MM.1S (cell line): Measurements from ENCODE around the gene NSD1.

Experiments used
- DNase-seq: peaks from one replicate; pipeline ENCODE4 v3.0.0-alpha.2; 2015
- H2AFZ ChIP-seq: fragments of 300-600 bp; sonication (generic); 2 replicates; pipeline ENCODE4 v1.6.0; 2016; ENCODE audit warnings: antibody characterized with exemption, low read length
- H3F3A ChIP-seq: fragments of 300-600 bp; sonication (generic); 2 replicates; pipeline ENCODE4 v1.6.1; 2016; ENCODE audit warnings: mild to moderate bottlenecking, antibody characterized with exemption, low read length, moderate library complexity, mixed read lengths; ENCODE audit not compliant: insufficient read depth
- H3K27ac ChIP-seq: fragments of 300-600 bp; sonication (generic); 2 replicates; pipeline ENCODE4 v1.5.1; 2016; ENCODE audit warnings: mild to moderate bottlenecking, low read length
- H3K27me3 ChIP-seq: fragments of 300-600 bp; sonication (generic); replicated peaks from 2 replicates; pipeline ENCODE4 v1.6.0; 2016; ENCODE audit warnings: low read length; ENCODE audit not compliant: insufficient read depth
- H3K36me3 ChIP-seq: fragments of 300-600 bp; sonication (generic); replicated peaks from 2 replicates; pipeline ENCODE4 v1.6.1; 2016; ENCODE audit warnings: mild to moderate bottlenecking, low read length, mixed read lengths; ENCODE audit not compliant: insufficient read depth
- H3K4me1 ChIP-seq: fragments of 300-600 bp; sonication (generic); 2 replicates; pipeline ENCODE4 v1.6.1; 2016; ENCODE audit warnings: low read length, mixed read lengths
- H3K4me2 ChIP-seq: fragments of 300-600 bp; sonication (generic); 2 replicates; pipeline ENCODE4 v1.6.0; 2016; ENCODE audit warnings: low read depth, low read length
- H3K4me3 ChIP-seq: fragments of 300-600 bp; sonication (generic); 2 replicates; pipeline ENCODE4 v1.5.1; 2016; ENCODE audit warnings: low read length, mixed read lengths
- H3K79me2 ChIP-seq: fragments of 300-600 bp; sonication (generic); 2 replicates; pipeline ENCODE4 v1.6.1; 2016; ENCODE audit warnings: mixed run types, low read length, mixed read lengths
- H3K9ac ChIP-seq: fragments of 300-600 bp; sonication (generic); 2 replicates; pipeline ENCODE4 v1.6.1; 2016; ENCODE audit warnings: low read length, mixed read lengths
- H3K9me2 ChIP-seq: fragments of 300-600 bp; sonication (generic); replicated peaks from 2 replicates; pipeline ENCODE4 v1.6.1; 2016; ENCODE audit warnings: mild to moderate bottlenecking, low read length, mixed read lengths; ENCODE audit not compliant: insufficient read depth
- H3K9me3 ChIP-seq: fragments of 300-600 bp; sonication (generic); replicated peaks from 2 replicates; pipeline ENCODE4 v1.6.1; 2016; ENCODE audit warnings: mild to moderate bottlenecking, low read length, mixed read lengths; ENCODE audit not compliant: insufficient read depth
- H4K20me1 ChIP-seq: fragments of 300-600 bp; sonication (generic); 2 replicates; pipeline ENCODE4 v1.6.1; 2016; ENCODE audit warnings: mild to moderate bottlenecking, low read length, moderate library complexity, mixed read lengths; ENCODE audit not compliant: insufficient read depth
- EZH2 ChIP-seq: fragments of 300-600 bp; sonication (generic); optimal IDR thresholded peaks from 2 replicates; pipeline ENCODE3; 2017; ENCODE audit warnings: low read depth, mild to moderate bottlenecking, antibody characterized with exemption, low read length, mixed read lengths
- EZH2phosphoT487 ChIP-seq: fragments of 300-600 bp; sonication (generic); IDR thresholded peaks from 2 replicates; pipeline ENCODE4 v1.6.1; 2018; ENCODE audit warnings: antibody characterized with exemption, low read length
- TF ChIP-seq, protein P1 (sequence below): fragments of 300-600 bp; sonication (generic); IDR thresholded peaks from 2 replicates; pipeline ENCODE4 v1.5.1; 2016; ENCODE audit warnings: antibody characterized with exemption, low read length, mixed read lengths

Gene NSD1

DNA sequence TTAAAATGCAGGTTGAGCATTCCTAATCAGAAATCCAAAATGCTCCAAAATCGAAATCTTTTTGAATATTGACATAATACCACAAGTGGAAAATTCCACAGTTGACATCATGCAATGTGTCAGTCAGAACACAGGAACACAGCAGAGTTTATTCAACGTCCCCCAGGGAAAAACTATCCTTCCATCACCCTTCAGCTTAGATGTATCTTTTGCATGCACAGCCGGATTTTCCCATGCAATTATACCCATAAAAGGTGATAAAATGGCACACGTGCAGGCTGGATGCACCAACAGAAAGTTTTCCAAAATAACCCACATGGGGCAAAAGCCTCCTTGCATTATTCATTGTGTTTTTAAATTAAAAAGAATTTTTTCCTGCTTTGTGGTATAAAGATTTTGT lies 98.8 kb downstream of the NSD1 start:
- Histone ChIP-seq H3K9me2 (no peaks in the 10 kb centered on the region), H3K9ac (no peak overlapping the region), H2AFZ (no peak overlapping the region), H3K79me2 (peaks cover 12% of the 10 kb centered on the region; the same call in 1 of the 2 replicates), H3K4me1 (no peaks in the 10 kb centered on the region), H3K27ac (no peak overlapping the region), H3K4me2 (no peak overlapping the region), H3K27me3 (no peaks in the 10 kb centered on the region), H3K9me3 (no peaks in the 10 kb centered on the region), H3K36me3 (peaks cover 5% of the 10 kb centered on the region; the same call in 1 of the 2 replicates), H3F3A (0 out of 2 replicates have a peak, but pooled peaks cover 2% of the 10 kb centered on the region), H3K4me3 (no peak overlapping the region), H4K20me1 (no peaks in the 10 kb centered on the region)
- DNase-seq: no peak
- TF ChIP-seq EZH2phosphoT487: no peak
- TF ChIP-seq, protein P1, sequence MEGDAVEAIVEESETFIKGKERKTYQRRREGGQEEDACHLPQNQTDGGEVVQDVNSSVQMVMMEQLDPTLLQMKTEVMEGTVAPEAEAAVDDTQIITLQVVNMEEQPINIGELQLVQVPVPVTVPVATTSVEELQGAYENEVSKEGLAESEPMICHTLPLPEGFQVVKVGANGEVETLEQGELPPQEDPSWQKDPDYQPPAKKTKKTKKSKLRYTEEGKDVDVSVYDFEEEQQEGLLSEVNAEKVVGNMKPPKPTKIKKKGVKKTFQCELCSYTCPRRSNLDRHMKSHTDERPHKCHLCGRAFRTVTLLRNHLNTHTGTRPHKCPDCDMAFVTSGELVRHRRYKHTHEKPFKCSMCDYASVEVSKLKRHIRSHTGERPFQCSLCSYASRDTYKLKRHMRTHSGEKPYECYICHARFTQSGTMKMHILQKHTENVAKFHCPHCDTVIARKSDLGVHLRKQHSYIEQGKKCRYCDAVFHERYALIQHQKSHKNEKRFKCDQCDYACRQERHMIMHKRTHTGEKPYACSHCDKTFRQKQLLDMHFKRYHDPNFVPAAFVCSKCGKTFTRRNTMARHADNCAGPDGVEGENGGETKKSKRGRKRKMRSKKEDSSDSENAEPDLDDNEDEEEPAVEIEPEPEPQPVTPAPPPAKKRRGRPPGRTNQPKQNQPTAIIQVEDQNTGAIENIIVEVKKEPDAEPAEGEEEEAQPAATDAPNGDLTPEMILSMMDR: no peak
- no peak for TF ChIP-seq EZH2

DNA sequence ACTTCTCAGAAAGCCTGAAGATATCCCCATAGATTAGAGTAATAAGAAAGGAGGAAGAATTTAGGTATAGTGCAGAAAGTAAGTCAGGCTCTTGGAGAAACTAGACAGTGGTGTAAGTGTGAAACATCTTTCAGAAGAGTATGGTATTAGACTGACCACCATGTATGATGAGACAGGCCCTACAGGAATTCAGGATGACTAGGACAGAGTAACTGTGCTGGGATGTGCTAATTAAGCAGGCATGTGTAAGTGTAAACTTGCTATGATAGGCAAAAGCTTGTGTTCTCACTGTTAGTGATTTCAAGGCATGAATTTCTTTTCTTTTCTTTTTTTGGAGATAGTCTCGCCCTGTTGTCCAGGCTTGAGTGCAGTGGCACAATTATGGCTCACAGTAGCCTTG lies 99.2 kb downstream of the NSD1 start:
- Histone ChIP-seq H3K4me1 (no peaks in the 10 kb centered on the region), H3K4me2 (no peak overlapping the region), H2AFZ (no peak overlapping the region), H3K36me3 (peaks cover 5% of the 10 kb centered on the region; the same call in 1 of the 2 replicates), H3K27ac (no peak overlapping the region), H3F3A (0 out of 2 replicates have a peak, but pooled peaks cover 2% of the 10 kb centered on the region), H3K79me2 (peaks cover 12% of the 10 kb centered on the region; the same call in 1 of the 2 replicates), H3K27me3 (no peaks in the 10 kb centered on the region), H3K9ac (no peak overlapping the region), H4K20me1 (no peaks in the 10 kb centered on the region), H3K9me2 (no peaks in the 10 kb centered on the region), H3K4me3 (no peak overlapping the region), H3K9me3 (no peaks in the 10 kb centered on the region)
- DNase-seq: no peak
- TF ChIP-seq, protein P1: no peak
- TF ChIP-seq EZH2 (no peak), EZH2phosphoT487 (no peak)

DNA sequence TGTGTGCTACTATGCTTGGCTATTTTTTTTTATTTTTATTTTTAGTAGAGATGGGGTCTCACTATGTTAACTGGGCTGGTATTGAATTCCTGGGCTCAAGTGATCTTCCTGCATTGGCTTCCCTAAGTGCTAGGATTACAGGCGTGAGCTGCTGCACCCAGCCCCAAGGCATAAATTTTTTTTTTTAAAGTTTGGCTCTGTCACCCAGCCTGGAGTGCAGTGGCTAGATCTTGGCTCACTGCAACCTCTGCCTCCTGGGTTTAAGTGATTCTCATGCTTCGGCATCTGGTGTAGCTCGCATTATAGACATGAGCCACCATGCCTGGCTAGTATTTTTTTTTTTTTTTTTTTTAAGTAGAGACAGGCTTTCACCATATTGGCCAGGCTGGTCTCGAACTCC lies 99.6 kb downstream of the NSD1 start:
- H3K9ac ChIP-seq: no peak overlapping the region
- peaks cover 5% of the 10 kb centered on the region; the same call in 1 of the 2 replicates for H3K36me3 ChIP-seq
- no peaks in the 10 kb centered on the region for H3K4me1 ChIP-seq
- H4K20me1 ChIP-seq: no peaks in the 10 kb centered on the region
- no peaks in the 10 kb centered on the region for H3K27me3 ChIP-seq
- H2AFZ ChIP-seq: no peak overlapping the region
- TF ChIP-seq EZH2phosphoT487 (no peak), EZH2 (no peak)
- TF ChIP-seq, protein P1: no peak
- H3K4me3 ChIP-seq: no peak overlapping the region
- H3K9me3 ChIP-seq: no peaks in the 10 kb centered on the region
- 0 out of 2 replicates have a peak, but pooled peaks cover 2% of the 10 kb centered on the region for H3F3A ChIP-seq
- no peaks in the 10 kb centered on the region for H3K9me2 ChIP-seq
- DNase-seq: no peak
- H3K4me2 ChIP-seq: no peak overlapping the region
- peaks cover 12% of the 10 kb centered on the region; the same call in 1 of the 2 replicates for H3K79me2 ChIP-seq
- no peak overlapping the region for H3K27ac ChIP-seq
